GM19043 (cell line): Measurements from ENCODE around the gene PGK1.
"Not testable (repeated sequence)": the region's sequence is repeated elsewhere in the genome, so short reads cannot be mapped to it uniquely, and the experiment has no call there.

Experiments
- ATAC-seq: cut with Tn5 transposase; IDR thresholded peaks from one replicate; pipeline ENCODE4 v1.9.1; 2021; ENCODE audit warnings: low read depth; ENCODE audit not compliant: unreplicated experiment

Gene PGK1

DNA sequence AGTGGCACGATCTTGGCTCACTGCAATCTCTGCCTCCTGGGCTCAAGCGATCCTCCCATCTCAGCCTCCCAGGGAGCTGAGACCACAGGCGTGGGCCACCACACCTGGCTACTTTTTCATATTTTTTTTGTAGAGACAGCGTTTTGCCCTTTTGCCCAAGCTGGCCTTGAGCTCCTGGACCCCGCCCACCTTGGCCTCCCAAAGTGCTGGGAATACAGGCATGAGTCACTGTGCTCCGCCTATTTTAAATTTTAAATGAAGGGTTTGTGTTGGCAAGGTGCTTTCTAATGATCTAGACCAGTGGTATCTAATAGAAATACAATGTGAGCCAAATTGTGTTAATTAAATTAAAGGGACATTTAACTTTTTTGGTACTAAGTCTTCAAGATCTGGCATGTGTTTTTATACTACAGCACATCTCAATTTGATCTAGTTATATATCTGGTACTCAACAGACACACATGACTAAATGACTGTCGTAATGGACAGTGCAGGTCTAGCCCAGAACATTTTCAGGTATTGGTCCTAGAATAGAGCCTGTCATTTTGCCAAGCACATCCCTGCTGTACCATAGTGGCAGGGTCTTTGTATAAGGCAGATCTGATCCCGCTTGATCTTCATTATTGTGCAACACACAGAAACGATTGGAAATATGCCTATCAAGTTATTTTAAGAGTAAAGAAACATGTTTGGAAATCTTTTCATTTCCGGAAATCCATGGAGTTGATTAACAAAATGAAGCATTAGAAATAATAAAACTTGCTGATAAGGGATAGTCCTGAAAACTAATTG lies 7.3 kb downstream of the PGK1 start:
- ATAC-seq = no peak

DNA sequence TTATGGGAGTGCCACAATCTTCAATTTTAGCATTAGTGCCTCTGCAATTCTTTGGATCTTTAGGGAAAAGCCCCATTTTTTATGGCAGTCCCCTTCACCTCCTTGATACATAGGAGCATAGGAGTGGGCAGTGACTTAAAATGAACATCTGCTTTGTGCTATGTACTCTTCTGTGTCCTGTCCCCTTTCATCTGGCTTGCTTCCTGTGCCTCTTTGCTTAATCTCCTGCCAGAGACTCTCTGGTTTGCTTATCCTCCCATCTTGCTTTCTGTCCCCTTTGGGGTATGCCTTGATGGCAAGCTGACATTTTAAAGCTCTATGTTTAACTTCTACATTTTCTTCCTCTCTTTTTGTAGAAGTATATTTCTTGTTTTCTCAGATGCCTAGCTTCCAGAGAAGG lies 12.3 kb downstream of the PGK1 start:
- no peak for ATAC-seq

DNA sequence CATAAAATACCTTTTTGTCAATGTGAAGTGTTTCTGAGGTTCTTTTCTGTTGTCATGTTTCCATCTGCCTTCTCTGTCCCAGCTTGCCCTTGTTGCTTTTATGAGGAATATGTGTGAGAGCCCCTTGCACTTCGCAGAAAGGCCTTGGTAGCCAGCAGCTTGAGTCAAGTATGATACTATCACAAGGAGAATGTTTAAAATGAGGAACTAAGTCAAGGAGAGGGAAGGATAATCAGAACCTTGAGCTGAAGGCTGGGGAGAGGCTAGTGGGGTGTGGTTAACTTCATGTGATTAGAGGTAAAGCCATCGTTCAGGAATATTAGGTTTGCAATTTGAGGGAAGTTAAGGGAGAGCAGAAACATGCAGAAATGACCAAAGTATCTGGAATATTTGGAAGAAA lies 12.7 kb downstream of the PGK1 start:
- ATAC-seq = no peak

DNA sequence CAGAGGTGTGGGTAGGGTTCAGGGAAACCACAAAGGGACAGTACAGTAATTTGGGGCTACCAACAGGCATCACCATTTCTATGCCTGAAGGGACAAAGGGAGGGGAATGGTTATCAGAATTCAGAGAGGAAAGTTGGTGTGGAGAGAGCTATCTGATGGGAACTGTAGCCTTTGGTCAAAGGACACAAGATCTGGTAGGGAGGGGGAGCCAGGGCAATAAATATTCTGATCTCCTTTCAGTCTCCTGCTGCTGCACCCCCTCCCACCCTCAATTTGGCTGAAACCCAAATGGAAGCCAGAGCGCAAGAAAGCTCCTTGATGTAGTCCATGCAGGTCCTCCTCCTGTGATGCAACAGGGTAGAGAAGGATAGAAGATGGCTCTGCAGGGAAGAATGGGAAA lies 14.6 kb downstream of the PGK1 start:
- ATAC-seq = no peak

DNA sequence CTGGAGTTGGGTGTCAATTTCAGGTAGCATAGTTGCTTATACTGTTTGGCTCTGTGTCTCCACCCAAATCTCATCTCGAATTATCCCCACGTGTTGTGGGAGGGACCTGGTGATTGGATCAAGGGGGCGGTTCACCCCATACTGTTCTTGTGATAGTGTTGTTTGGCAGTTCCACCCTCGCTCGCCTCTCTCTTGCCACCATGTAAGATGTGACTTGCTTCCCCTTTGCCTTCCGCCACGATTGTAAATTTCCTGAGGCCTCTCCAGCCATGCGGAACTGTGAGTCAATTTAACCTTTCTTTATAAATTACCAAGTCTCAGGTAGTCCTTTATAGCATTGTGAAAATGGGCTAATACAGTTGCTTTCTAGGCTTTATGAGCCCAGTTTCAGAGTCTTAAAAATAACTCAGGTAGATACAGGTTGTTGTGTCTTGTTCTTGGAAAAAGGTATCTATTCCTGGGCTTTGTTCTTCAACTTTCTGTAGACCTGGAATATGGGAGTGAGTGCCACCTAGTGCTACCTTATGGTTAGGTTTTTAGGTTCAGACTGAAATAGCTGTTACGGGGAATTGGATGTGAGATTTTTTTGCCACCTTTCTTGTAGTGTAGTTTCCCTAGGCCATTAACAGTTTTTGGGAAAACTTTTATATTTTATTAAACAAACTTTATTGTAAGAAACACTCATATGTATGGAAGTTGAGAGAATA lies 15.6 kb downstream of the PGK1 start:
- ATAC-seq = no peak

DNA sequence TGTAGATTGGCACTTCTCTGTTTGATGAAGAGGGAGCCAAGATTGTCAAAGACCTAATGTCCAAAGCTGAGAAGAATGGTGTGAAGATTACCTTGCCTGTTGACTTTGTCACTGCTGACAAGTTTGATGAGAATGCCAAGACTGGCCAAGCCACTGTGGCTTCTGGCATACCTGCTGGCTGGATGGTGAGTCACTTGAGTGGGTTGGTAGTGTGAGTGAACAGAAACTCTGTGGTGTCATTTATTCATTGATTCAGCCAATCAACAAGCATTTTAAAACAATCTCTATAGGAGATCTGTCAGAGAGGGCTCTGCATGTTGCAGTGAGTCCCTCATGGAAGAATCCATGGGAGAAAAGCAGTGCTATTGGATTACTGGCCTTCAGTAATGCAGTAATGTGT lies 19.1 kb downstream of the PGK1 start:
- no peak for ATAC-seq

DNA sequence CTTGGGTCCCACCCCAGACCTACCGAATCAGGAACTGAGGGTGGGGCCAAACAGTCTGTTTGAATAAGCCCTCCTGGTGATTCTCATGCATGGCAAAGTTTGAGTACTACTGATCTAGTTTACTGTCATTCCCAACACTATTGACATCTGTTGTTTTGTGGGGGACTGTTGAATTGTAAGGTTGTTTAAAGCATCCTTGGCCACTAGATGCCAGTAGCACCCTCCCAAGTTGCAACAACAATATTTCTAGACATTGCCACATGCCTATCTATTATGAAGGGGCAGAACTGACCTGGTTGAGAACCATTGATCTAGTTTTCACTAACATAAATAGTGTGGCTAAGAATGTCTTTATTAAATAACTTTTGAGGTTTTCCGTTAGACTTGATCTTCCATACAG lies 20.3 kb downstream of the PGK1 start:
- ATAC-seq = no peak

DNA sequence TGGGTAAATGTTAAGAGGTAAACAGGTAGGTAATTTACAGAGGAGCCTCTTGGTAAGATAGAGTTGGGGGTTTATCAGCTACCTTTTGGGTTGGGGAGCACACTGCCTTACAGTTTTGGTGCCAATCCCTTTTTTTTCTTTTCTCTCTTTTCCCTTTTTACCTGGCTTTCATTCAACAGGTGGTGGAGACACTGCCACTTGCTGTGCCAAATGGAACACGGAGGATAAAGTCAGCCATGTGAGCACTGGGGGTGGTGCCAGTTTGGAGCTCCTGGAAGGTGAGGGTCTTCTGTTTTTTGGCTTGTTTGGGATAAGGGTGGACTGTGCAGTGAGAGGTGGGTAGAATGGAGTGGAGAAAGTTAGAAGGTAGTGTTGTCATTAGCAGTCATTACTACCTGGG lies 21.1 kb downstream of the PGK1 start:
- ATAC-seq = no peak

DNA sequence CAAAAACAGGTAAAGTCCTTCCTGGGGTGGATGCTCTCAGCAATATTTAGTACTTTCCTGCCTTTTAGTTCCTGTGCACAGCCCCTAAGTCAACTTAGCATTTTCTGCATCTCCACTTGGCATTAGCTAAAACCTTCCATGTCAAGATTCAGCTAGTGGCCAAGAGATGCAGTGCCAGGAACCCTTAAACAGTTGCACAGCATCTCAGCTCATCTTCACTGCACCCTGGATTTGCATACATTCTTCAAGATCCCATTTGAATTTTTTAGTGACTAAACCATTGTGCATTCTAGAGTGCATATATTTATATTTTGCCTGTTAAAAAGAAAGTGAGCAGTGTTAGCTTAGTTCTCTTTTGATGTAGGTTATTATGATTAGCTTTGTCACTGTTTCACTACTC lies 21.7 kb downstream of the PGK1 start:
- ATAC-seq = not testable (repeated sequence)

DNA sequence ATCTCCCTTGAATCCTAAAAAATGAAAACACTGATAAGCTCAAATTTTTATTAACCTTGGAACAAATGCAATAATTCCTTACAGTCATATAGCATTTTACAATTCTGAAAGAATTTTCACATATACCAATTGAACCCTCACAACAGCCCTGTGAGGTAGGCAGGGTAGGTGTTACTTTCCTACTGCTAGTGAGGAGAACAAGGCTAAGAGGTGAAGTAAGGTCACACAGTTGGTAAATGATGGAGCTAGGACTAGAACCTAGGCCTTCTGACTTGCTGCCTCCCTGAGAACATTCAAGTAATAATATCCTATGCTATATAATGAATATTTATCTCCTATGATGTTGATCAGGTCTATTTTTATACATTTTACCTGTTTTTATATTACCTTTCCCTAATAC lies 25.7 kb downstream of the PGK1 start:
- ATAC-seq = no peak

DNA sequence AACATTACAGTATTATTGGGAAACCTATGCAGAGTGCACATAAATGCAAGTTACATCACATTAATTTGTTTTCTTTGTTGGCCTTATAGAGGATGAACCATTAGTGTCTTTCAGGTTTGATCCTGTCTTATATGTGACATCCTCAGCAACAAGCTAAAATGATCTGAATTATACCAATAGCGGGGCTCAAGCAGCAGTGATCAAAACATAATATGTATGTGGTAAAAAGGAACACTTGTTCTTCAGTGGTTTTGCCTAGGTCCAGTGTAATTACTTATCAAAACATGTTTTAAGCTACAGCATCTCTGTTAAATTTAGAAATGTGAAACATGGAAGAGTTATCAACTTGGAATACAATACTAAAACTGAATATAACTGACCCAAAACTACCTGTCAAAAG lies 26.3 kb downstream of the PGK1 start:
- ATAC-seq = no peak

DNA sequence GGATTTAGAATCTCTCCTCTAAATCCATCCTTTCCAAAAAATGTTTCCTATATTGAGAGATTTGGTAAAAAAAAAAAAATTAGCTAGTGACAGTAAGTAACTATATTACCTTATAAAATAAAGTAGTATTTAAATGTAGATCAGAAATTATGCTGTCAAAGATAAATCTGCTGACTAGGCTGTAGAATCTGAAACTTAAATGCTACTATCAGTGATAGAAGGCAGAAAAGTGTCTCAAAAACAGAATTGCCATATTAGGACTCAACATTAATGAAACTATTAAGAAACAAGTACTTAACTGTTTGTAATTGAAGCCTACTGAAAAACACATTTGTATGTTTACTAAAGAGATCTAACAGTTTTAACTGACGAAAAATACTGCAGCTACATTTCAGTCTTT lies 27.1 kb downstream of the PGK1 start:
- ATAC-seq = no peak

DNA sequence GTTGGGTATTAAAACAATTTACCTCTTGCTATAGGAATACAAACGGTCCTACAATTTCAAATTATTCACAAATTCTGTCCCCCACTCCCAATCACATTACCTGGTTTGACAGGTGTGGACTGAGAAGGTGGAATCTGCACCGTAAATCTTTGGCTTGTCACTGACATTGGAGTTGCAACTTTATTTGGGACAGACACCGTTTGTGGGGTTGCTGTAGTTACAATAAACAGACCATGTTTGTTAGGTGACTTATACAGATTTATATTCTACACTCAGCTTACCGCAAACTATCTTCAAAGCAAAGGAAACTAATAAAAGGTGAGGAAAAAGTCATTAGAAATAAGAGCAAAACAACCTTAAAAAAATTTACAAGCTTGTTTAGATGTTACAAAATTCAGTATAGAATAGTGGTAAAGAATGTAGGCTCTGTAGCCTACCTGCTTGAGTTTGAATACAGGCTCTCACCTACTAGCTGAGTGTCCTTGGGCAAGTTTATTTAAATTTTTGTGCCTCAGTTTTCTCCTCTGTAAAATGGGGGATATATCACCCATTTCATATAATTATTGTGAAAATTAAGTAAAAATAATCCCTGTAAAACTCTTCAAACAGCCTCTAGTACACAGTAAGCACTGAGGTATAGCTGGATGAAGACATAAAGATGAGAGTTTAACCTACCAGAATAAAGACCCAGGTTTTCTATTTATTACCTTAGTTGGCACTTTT lies 29.4 kb downstream of the PGK1 start:
- no peak for ATAC-seq

DNA sequence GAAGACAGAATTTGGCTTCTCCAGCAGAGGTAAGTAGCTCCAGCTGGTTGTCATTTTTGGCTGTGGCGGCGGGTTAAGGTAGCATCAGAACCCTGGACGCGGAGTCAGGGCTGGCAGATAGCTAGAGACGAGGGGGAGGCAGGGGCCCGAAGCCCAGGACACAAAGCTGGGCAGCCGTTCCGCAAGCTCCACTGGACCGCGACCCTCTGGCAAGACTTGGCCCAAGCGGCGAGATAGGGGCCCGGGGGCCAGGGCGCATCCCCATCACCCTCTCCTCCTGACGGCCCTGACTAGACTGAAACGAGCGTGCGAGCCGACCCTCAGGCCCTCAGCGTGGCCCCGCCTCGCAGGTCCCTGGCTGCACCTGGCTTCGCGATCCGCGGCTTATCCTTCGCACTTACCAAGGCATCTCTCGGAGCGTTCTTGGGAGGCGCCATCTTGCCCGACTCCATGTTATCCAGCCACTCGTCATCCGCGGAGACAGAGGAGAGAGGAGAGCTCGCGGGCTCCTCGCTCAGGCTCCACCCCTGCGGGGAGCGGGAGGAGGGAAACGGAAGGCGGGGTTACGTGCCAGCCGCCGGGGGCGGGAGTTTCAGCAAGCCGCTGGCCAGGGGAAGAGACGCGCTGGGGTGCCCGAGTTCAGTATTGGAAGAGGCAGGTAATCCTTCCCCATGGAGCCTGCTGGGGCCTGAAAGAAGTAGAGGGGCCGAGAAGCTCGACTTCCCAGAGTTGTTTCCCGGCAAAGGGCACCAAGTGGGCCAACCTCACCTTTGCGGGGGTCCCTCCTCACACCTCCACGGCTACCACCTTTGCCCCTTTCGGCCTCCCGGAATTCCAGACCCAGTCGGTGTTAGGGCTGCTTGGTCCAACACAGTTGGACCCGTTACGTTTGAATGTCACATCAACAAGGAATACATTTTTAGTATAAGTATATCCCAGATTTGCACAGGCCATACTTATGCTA lies 35.4 kb downstream of the PGK1 start, which contains the start of gene TAF9B:
TAF9B (minus strand) TSS at position 491 of the 964 bp plus-strand sequence; CDS start at position 452, 39 bp downstream.
- ATAC-seq = peak; percentile 92

DNA sequence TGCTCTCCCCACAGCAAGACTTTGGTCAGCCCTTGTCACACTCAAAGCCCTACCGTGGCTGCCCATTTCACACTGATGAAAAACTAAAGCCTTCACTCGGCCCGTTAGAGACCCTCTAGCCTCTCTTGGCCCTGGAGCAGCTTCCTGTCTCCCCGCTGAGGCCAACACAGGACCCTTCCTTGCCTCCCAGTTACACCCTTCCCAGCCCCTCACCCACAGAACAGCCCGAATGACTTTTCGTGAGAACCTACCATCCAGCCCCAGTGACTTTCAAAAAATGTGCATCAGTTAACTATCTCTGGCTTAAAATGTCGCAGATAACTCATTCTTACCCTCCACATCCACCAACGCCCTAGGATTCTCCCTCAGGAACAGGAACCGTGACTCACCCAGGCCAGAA lies 36.2 kb downstream of the PGK1 start:
- ATAC-seq = no peak

DNA sequence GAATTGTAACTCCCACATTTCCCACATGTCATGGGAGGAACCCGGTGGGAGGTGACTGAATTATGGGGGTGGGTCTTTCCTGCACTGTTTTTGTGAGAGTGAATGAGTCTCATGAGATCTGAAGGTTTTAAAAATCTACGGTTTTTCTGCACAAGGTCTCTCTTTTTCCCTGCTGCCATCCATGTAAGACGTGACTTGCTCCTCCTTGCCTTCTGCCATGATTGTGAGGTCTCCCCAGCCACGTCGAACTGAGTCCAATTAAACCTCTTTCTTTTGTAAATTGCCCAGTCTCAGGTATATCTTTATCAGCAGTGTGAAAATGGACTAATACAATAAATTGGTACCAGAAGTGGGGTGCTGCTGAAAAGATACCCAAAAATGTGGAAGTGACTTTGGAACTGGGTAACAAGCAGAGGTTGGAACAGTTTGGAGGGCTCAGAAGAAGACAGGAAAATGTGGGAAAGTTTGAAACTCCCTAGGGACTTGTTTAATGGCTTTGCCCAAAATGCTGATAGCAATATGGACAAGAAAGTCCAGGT lies 43.0 kb downstream of the PGK1 start:
- not testable (repeated sequence) for ATAC-seq

DNA sequence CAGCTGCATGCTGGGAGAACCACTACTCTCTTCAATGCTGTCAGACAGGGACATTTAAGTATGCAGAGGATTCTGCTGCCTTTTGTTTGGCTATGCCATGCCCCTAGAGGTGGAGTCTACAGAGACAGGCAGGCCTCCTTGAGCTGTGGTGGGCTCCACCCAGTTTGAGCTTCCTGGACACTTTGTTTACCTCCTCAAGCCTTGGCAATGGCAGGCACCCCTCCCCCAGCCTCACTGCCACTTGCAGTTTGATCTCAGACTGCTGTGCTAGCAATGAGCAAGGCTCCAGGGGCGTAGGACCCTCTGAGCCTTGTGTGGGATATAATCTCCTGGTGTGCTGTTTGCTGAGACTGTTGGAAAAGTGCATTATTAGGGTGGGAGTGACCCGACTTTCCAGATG lies 53.3 kb downstream of the PGK1 start:
- not testable (repeated sequence) for ATAC-seq

DNA sequence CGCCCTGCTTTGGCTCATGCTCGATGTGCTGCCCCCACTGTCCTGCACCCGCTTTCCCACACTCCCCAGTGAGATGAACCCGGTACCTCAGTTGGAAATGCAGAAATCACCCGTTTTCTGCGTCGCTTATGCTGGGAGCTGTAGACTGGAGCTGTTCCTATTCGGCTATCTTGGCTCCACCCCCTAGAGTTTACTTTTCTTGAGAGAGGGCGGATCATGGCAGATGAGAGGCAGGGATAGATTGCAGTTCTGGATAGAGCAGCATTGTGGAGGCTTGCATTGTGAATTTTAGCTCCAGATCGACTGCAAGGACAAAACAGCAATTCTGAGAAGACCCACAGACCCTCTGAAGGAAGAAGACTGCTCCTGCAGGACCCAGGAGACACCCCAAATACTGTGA lies 53.8 kb downstream of the PGK1 start:
- ATAC-seq = not testable (repeated sequence)

DNA sequence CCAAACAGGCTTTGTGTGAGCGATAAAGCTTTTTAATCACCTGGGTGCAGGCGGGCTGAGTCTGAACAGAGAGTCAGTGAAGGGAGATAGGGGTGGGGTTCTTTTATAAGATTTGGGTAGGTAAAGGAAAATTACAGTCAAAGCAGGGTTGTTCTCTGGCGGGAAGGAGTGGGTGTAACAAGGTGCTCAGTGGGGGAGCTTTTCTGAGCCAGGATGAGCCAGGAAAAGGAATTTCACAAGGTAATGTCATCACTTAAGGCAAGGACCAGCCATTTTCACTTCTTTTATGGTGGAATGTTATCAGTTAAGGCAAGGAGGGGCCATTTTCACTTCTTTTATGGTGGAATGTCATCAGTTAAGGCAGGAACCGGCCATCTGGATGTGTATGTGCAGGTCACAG lies 56.7 kb downstream of the PGK1 start:
- not testable (repeated sequence) for ATAC-seq

DNA sequence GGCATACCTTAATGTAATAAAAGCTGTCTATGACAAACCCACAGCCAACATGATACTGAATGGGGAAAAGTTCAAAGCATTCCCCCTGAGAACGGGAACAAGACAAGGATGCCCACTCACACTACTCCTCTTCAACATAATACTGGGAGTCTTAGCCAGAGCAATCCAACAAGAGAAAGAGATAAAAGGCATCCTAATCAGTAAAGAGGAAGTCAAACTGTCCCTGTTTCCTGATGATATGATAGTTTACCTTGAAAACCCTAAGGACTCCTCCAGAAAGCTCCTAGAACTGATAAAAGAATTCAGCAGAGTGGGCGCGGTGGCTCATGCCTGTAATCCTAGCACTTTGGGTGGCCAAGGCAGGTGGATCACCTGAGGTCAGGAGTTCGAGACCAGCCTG lies 59.1 kb downstream of the PGK1 start:
- ATAC-seq = not testable (repeated sequence)
